H9 (cell line): Measurements from ENCODE around the gene SORD. TPM values are rescaled to one million over a fixed set of nuclear protein-coding genes. Genes with fewer than 3 reads are reported as not detected.

Source experiments
- DNase-seq: peaks from one replicate; pipeline ENCODE4 v3.0.0-alpha.2; 2017
- H2AFZ ChIP-seq: one replicate; pipeline ENCODE4 v1.6.1; 2013; ENCODE audit warnings: mild to moderate bottlenecking, low read length, control low read depth, moderate library complexity
- H2AK5ac ChIP-seq: 2 replicates; pipeline ENCODE4 v1.6.1; 2013; ENCODE audit warnings: low read length, control low read depth, mixed read lengths; ENCODE audit not compliant: insufficient read length
- H2BK120ac ChIP-seq: one replicate; pipeline ENCODE4 v1.6.1; 2013; ENCODE audit warnings: low read depth, mild to moderate bottlenecking, low read length, control low read depth, inconsistent platforms; ENCODE audit not compliant: poor library complexity, severe bottlenecking
- H2BK12ac ChIP-seq: 2 replicates; pipeline ENCODE4 v1.6.1; 2013; ENCODE audit warnings: low read length, control low read depth, mixed read lengths, low read depth; ENCODE audit not compliant: insufficient read length
- H2BK15ac ChIP-seq: 2 replicates; pipeline ENCODE4 v1.6.1; 2013; ENCODE audit warnings: low read depth, low read length, control low read depth
- H2BK20ac ChIP-seq: one replicate; pipeline ENCODE4 v1.6.1; 2013; ENCODE audit warnings: low read depth, mild to moderate bottlenecking, low read length, control low read depth, inconsistent platforms; ENCODE audit not compliant: poor library complexity, severe bottlenecking
- H2BK5ac ChIP-seq: 2 replicates; pipeline ENCODE4 v1.6.1; 2013; ENCODE audit warnings: low read length, control low read depth, mixed read lengths; ENCODE audit not compliant: insufficient read length
- H3K14ac ChIP-seq: 2 replicates; pipeline ENCODE4 v1.6.1; 2013; ENCODE audit warnings: low read length, control low read depth; ENCODE audit not compliant: insufficient read depth
- H3K18ac ChIP-seq: 2 replicates; pipeline ENCODE4 v1.6.1; 2013; ENCODE audit warnings: low read depth, mild to moderate bottlenecking, mixed read lengths, low read length, control low read depth; ENCODE audit not compliant: insufficient read length
- H3K23ac ChIP-seq: 2 replicates; pipeline ENCODE4 v1.6.1; 2013; ENCODE audit warnings: low read length, control low read depth, mixed read lengths, low read depth; ENCODE audit not compliant: insufficient read length
- H3K23me2 ChIP-seq: 2 replicates; pipeline ENCODE4 v1.6.1; 2013; ENCODE audit warnings: low read depth, mild to moderate bottlenecking, mixed read lengths, low read length, control low read depth; ENCODE audit not compliant: insufficient read length, poor library complexity, severe bottlenecking
- H3K27ac ChIP-seq: 2 replicates; pipeline ENCODE4 v1.5.1; 2013; ENCODE audit warnings: low read length, control low read depth, mixed read lengths, low read depth; ENCODE audit not compliant: insufficient read length
- H3K27me3 ChIP-seq: 2 replicates; pipeline ENCODE4 v1.6.1; 2013; ENCODE audit warnings: low read length, control low read depth, inconsistent platforms; ENCODE audit not compliant: insufficient read depth
- H3K4ac ChIP-seq: 2 replicates; pipeline ENCODE4 v1.6.1; 2013; ENCODE audit warnings: low read depth, mild to moderate bottlenecking, control low read depth, inconsistent platforms, low read length, moderate library complexity
- H3K4me1 ChIP-seq: 2 replicates; pipeline ENCODE4 v1.6.1; 2013; ENCODE audit warnings: low read length, control low read depth, inconsistent platforms; ENCODE audit not compliant: insufficient read depth
- H3K4me2 ChIP-seq: 2 replicates; pipeline ENCODE4 v1.6.1; 2013; ENCODE audit warnings: low read length, control low read depth, mixed read lengths; ENCODE audit not compliant: insufficient read length, insufficient read depth
- H3K56ac ChIP-seq: 2 replicates; pipeline ENCODE4 v1.6.1; 2013; ENCODE audit warnings: low read depth, mild to moderate bottlenecking, mixed read lengths, low read length, control low read depth; ENCODE audit not compliant: insufficient read length
- H3K79me1 ChIP-seq: 2 replicates; pipeline ENCODE4 v1.6.1; 2013; ENCODE audit warnings: low read depth, mild to moderate bottlenecking, moderate library complexity, low read length, control low read depth, inconsistent platforms; ENCODE audit not compliant: insufficient read depth, poor library complexity, severe bottlenecking
- H3K79me2 ChIP-seq: 2 replicates; pipeline ENCODE4 v1.6.1; 2013; ENCODE audit warnings: low read length, control low read depth, inconsistent platforms; ENCODE audit not compliant: insufficient read depth
- H3K9ac ChIP-seq: 2 replicates; pipeline ENCODE4 v1.6.1; 2013; ENCODE audit warnings: low read length, control low read depth, mixed read lengths; ENCODE audit not compliant: insufficient read length; ENCODE audit errors: extremely low read depth
- H3K9me3 ChIP-seq: one replicate; pipeline ENCODE4 v1.6.1; 2013; ENCODE audit warnings: low read depth, low read length, inconsistent platforms; ENCODE audit not compliant: control insufficient read depth
- H3T11ph ChIP-seq: one replicate; pipeline ENCODE4 v1.6.1; 2013; ENCODE audit warnings: mild to moderate bottlenecking, low read length, control low read depth, inconsistent platforms
- H4K20me1 ChIP-seq: one replicate; pipeline ENCODE4 v1.6.1; 2013; ENCODE audit not compliant: control insufficient read depth, insufficient read length, insufficient read depth
- H4K5ac ChIP-seq: 2 replicates; pipeline ENCODE4 v1.6.1; 2013; ENCODE audit warnings: low read depth, mild to moderate bottlenecking, mixed read lengths, low read length, control low read depth; ENCODE audit not compliant: insufficient read length
- H4K8ac ChIP-seq: replicated peaks from 2 replicates; pipeline ENCODE4 v1.6.1; 2013; ENCODE audit warnings: low read length, control low read depth, mixed read lengths, low read depth; ENCODE audit not compliant: insufficient read length
- H4K91ac ChIP-seq: 2 replicates; pipeline ENCODE4 v1.6.1; 2013; ENCODE audit warnings: low read depth, mild to moderate bottlenecking, moderate library complexity, mixed read lengths, low read length, control low read depth; ENCODE audit not compliant: insufficient read length
- H3K27ac Mint-ChIP-seq, 3 experiments: 2 replicates in 2 of 3; 3 replicates in 1 of 3; pipeline ENCODE4 v1.8.0; 2020 to 2021; ENCODE audit warnings: mixed read lengths in 3 of 3, mild to moderate bottlenecking in 1 of 3, moderate library complexity in 1 of 3
- H3K27me3 Mint-ChIP-seq: 2 replicates; pipeline ENCODE4 v1.8.0; 2021; ENCODE audit warnings: low read depth, mild to moderate bottlenecking, moderate library complexity, mixed read lengths
- H3K36me3 Mint-ChIP-seq, 3 experiments: 2 replicates in 2 of 3; 3 replicates in 1 of 3; pipeline ENCODE4 v1.8.0; 2020 to 2021; ENCODE audit warnings: low read depth in 3 of 3, mixed read lengths in 3 of 3; ENCODE audit not compliant: insufficient read depth in 1 of 3
- H3K4me1 Mint-ChIP-seq, 2 experiments: 2 replicates each; pipeline ENCODE4 v1.8.0; 2020; ENCODE audit warnings: mixed read lengths in 2 of 2
- H3K4me3 Mint-ChIP-seq, 2 experiments: 2 replicates in 1 of 2; 3 replicates in 1 of 2; pipeline ENCODE4 v1.8.0; 2020 to 2021; ENCODE audit warnings: mild to moderate bottlenecking in 2 of 2, mixed read lengths in 2 of 2, moderate library complexity in 1 of 2
- H3K9me3 Mint-ChIP-seq, 2 experiments: 2 replicates in 1 of 2; 3 replicates in 1 of 2; pipeline ENCODE4 v1.8.0; 2020; ENCODE audit warnings: mild to moderate bottlenecking in 2 of 2, mixed read lengths in 2 of 2, moderate library complexity in 1 of 2
- WGBS: extraction: QIAGEN DNeasy Blood & Tissue Kit; methylation state at CpG from one replicate; pipeline ENCODE4 v1.1.7; 2013; ENCODE audit warnings: missing lambda C conversion rate, low lambda C conversion rate, mixed read lengths; ENCODE audit not compliant: insufficient read length; ENCODE audit errors: extremely low coverage; 5-methylcytosine and 5-hydroxymethylcytosine counted together
- total RNA-seq: library from RNA; stranded (reverse); gene quantifications from 2 replicates; pipeline ENCODE4 v1.2.1, GENCODE V29; 2021
- TF ChIP-seq, protein P1 (sequence below): fragments of 200-600 bp; sonication (generic); conservative IDR thresholded peaks from 3 replicates; pipeline ENCODE4 v1.8.0; 2021; ENCODE audit warnings: antibody characterized with exemption, mild to moderate bottlenecking

SORD gene
- total RNA-seq, 1 experiment from 2014 or later: 35.2 TPM

- H3T11ph ChIP-seq: no peak overlapping the region
- no peak overlapping the region for H2AFZ ChIP-seq
- H2BK12ac ChIP-seq: no peak overlapping the region
- no peak overlapping the region for H3K27ac Mint-ChIP-seq
- no peak overlapping the region for H3K14ac ChIP-seq
- no peak overlapping the region for H2BK120ac ChIP-seq
- H3K36me3 Mint-ChIP-seq: no peaks in the 10 kb centered on the region; a peak in 2 of 7 replicates
- no peaks in the 10 kb centered on the region for H3K9me3 ChIP-seq
- H3K9me3 Mint-ChIP-seq: peaks cover 2 to 8% of the 10 kb centered on the region in 2 experiments; a peak in 2 of 5 replicates
- H4K5ac ChIP-seq: no peak overlapping the region
- H4K91ac ChIP-seq: no peak overlapping the region
- no peak overlapping the region for H2BK20ac ChIP-seq
- H3K27me3 ChIP-seq: peaks cover 71% of the 10 kb centered on the region
- no peak overlapping the region for H2BK15ac ChIP-seq
- H4K20me1 ChIP-seq: peaks cover 3% of the 10 kb centered on the region
- H2BK5ac ChIP-seq: no peak overlapping the region
- no peak overlapping the region for H4K8ac ChIP-seq
- no peak overlapping the region for H3K23ac ChIP-seq
- no CpG with 5 or more reads among the region's 13 CpGs for WGBS
- H3K27ac ChIP-seq: no peak overlapping the region
- no peak overlapping the region for H3K4ac ChIP-seq
- no peak overlapping the region for H3K18ac ChIP-seq
- TF ChIP-seq, protein P1, sequence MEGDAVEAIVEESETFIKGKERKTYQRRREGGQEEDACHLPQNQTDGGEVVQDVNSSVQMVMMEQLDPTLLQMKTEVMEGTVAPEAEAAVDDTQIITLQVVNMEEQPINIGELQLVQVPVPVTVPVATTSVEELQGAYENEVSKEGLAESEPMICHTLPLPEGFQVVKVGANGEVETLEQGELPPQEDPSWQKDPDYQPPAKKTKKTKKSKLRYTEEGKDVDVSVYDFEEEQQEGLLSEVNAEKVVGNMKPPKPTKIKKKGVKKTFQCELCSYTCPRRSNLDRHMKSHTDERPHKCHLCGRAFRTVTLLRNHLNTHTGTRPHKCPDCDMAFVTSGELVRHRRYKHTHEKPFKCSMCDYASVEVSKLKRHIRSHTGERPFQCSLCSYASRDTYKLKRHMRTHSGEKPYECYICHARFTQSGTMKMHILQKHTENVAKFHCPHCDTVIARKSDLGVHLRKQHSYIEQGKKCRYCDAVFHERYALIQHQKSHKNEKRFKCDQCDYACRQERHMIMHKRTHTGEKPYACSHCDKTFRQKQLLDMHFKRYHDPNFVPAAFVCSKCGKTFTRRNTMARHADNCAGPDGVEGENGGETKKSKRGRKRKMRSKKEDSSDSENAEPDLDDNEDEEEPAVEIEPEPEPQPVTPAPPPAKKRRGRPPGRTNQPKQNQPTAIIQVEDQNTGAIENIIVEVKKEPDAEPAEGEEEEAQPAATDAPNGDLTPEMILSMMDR: no peak
- H3K79me2 ChIP-seq: no peaks in the 10 kb centered on the region
- H3K56ac ChIP-seq: no peak overlapping the region
- H3K4me2 ChIP-seq: peak overlapping the region; percentile 54
- no peak overlapping the region for H3K9ac ChIP-seq
- H3K4me3 Mint-ChIP-seq: peak overlapping the region; percentile 57 to 73
- H3K4me1 ChIP-seq: no peaks in the 10 kb centered on the region; the same call in 1 of the 2 replicates
- DNase-seq: peak; percentile 57
- no peaks in the 10 kb centered on the region for H3K23me2 ChIP-seq
- H3K27me3 Mint-ChIP-seq: peaks cover 78% of the 10 kb centered on the region
- H3K4me1 Mint-ChIP-seq: peaks cover 18 to 29% of the 10 kb centered on the region in 2 experiments
- H3K79me1 ChIP-seq: no peaks in the 10 kb centered on the region
- no peak overlapping the region for H2AK5ac ChIP-seq
Observed at GRCh38 chr15:45112143-45112590, 89.2 kb downstream of the SORD start.
